Stimulated activated naive CD8-positive, alpha-beta T cell treated with anti-CD3 and anti-CD28 coated beads, Interleukin-15, amount 100 ng/mL, for 72 hours (primary cell): Measurements from ENCODE around the gene ELMOD3.
"Not testable (repeated sequence)": the region's sequence is repeated elsewhere in the genome, so short reads cannot be mapped to it uniquely, and the experiment has no call there.

Source experiments
- ATAC-seq: fragments of 150-1000 bp; cut with Tn5 transposase; 2 replicates; pipeline ENCODE4 v1.10.0; 2021; ENCODE audit warnings: mild to moderate bottlenecking, moderate library complexity
- DNase-seq, 2 donors: peaks; one replicate each; pipeline ENCODE4 v3.0.0; 2021 to 2022
- H3K27ac Mint-ChIP-seq, 2 donors: one replicate each; pipeline ENCODE4 v1.8.0; 2022; ENCODE audit warnings: mild to moderate bottlenecking in 2 of 2, mixed read lengths in 2 of 2, moderate library complexity in 2 of 2
- H3K27me3 Mint-ChIP-seq: one replicate; pipeline ENCODE4 v1.8.0; 2022; ENCODE audit warnings: mixed read lengths
- H3K4me1 Mint-ChIP-seq: one replicate; pipeline ENCODE4 v1.8.0; 2022; ENCODE audit warnings: mild to moderate bottlenecking, mixed read lengths
- H3K4me3 Mint-ChIP-seq, 2 donors: one replicate each; pipeline ENCODE4 v1.8.0; 2022; ENCODE audit warnings: mild to moderate bottlenecking in 2 of 2, mixed read lengths in 2 of 2, moderate library complexity in 1 of 2
- H3K9me3 Mint-ChIP-seq, 2 donors: one replicate each; pipeline ENCODE4 v1.8.0; 2022; ENCODE audit warnings: mixed read lengths in 2 of 2

The ELMOD3 gene

GRCh38 chr2:85434696-85435095 is 80.1 kb downstream of the ELMOD3 start:
- H3K4me3 Mint-ChIP-seq, result no peak overlapping the region
- H3K27ac Mint-ChIP-seq, result no peak overlapping the region
- H3K4me1 Mint-ChIP-seq, result peaks cover 45% of the 10 kb centered on the region
- no peak for ATAC-seq
- DNase-seq, result no peak
- H3K27me3 Mint-ChIP-seq, result no peaks in the 10 kb centered on the region
- H3K9me3 Mint-ChIP-seq, result no peaks in the 10 kb centered on the region

DNA sequence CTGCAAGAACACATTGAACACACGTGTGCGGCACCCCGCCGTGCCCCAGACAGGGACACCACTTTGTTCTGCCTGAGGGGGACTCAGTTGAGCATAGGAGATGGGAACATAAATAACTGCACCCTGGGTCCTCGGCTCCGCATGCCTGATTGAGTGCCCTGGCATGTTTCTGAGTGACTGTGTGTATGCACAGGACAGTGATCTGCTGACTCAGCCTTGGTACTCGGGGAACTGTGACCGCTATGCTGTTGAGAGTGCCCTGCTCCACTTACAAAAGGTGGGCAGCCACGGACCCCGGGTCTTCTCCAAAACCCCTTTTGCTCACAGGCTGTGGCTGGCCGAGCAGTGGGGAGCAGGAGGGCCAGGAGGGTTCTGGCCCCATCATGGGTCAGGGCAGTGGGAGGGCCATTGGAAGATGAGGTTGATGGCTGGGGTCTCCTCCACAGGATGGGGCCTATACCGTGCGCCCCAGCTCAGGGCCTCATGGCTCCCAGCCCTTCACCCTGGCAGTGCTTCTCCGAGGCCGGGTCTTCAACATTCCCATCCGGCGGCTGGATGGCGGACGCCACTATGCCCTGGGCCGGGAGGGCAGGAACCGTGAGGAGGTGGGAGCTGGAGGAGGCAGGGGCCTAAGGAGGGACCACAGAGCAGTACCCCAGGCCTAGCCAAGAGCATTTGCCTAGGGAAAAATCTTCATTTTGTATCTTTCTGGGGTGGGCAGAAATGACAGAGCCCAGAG is 80.8 kb downstream of the ELMOD3 start:
- ATAC-seq (no peak), DNase-seq (no peak)
- Mint-ChIP-seq H3K9me3 (no peaks in the 10 kb centered on the region), H3K4me1 (peaks cover 45% of the 10 kb centered on the region), H3K27me3 (no peaks in the 10 kb centered on the region), H3K4me3 (no peak overlapping the region), H3K27ac (no peak overlapping the region)

DNA sequence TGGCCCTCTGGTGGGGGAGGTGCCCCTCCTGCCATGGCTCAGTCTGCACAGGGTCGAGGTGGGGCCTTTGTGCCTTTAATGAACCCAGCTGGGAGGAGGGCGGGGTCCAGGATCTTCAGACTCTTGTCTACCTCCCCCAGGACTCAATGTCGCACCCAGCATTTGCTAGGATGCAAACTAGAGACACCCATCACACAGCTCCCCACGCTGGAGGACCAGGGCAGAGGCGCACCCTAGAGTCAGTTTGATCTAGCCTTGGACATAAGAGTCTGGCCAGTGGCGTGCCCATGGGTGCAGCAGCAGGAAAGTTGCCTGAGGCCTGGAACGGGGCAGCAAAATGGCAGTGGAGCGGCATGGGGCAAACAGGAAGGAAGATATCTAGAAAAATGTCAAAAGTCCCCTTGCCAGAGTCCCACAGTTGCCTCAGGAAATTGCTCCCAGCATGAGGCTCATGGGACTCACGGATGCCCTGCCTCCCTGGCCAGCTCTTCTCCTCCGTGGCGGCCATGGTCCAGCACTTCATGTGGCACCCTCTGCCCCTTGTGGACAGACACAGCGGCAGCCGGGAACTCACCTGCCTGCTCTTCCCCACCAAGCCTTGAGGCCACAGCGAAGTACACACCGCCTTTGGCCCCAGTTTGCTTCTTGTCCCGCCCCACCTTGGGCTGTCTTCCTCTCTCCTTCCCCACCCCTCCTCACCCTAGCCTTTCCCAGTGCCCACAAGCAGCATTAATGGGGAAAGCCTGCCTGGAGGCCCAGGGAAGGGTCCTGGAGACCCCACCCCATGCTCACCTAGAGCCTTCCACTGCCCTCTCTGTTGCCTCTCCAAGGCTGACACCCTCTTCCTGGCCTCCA is 81.6 kb downstream of the ELMOD3 start:
- DNase-seq (no peak), ATAC-seq (no peak)
- Mint-ChIP-seq H3K4me3 (peak overlapping the region; percentile 27 to 86), H3K4me1 (peaks cover 49% of the 10 kb centered on the region), H3K9me3 (no peaks in the 10 kb centered on the region), H3K27ac (no peak overlapping the region), H3K27me3 (no peaks in the 10 kb centered on the region)

DNA sequence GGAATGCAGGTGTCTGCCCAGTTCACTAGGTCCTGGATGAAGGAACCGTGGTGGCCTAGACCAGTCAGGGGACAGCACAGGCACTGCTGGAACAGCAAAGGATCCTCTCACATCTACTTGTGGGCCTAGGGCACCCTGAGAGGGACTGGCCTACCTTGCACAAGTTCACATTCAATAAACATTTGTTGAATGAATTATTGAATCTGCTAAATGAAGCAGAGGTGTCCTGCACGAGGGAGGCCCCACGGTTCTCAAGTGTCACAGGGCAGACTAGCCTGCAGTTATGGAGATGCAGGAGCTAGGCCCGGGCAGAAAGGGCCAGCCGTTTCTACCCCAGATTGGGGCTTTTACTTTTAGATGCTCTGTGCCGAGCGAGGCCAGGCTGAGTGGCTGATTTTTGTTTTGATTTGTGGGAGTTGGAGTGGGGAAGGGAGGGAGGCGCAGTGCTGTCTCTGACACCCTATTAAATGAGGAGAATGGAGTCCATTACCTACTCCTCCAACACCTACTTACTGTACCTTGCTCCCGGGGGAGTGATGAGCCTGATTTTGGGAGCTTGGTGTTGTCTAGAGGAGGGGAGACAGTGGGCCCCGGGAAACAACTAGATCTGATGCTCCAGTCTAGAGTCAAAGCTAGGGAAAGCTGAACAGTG is 82.4 kb downstream of the ELMOD3 start:
- ATAC-seq (no peak), DNase-seq (no peak)
- no peaks in the 10 kb centered on the region for H3K27me3 Mint-ChIP-seq
- no peaks in the 10 kb centered on the region for H3K9me3 Mint-ChIP-seq
- H3K4me1 Mint-ChIP-seq, result peaks cover 49% of the 10 kb centered on the region
- H3K27ac Mint-ChIP-seq, result peak overlapping the region; percentile 93 to 99
- peak overlapping the region; percentile 86 to 92 for H3K4me3 Mint-ChIP-seq

- Mint-ChIP-seq H3K4me1 (peaks cover 49% of the 10 kb centered on the region), H3K4me3 (peak overlapping the region; percentile 86 to 92), H3K9me3 (no peaks in the 10 kb centered on the region), H3K27me3 (no peaks in the 10 kb centered on the region), H3K27ac (peak overlapping the region; percentile 97 to 99)
- DNase-seq, result peak; percentile 75 to 83
- peak; percentile 85 for ATAC-seq
These were observed 83.1 kb downstream of the ELMOD3 start for GRCh38 chr2:85437488-85438200.

- Mint-ChIP-seq H3K9me3 (no peaks in the 10 kb centered on the region), H3K27ac (peak overlapping the region; percentile 97), H3K4me3 (peak overlapping the region; percentile 84 to 92), H3K4me1 (peaks cover 49% of the 10 kb centered on the region), H3K27me3 (no peaks in the 10 kb centered on the region)
- no peak for DNase-seq
- peak; percentile 8 for ATAC-seq
These were observed 83.8 kb downstream of the ELMOD3 start for GRCh38 chr2:85438201-85439024.

DNA sequence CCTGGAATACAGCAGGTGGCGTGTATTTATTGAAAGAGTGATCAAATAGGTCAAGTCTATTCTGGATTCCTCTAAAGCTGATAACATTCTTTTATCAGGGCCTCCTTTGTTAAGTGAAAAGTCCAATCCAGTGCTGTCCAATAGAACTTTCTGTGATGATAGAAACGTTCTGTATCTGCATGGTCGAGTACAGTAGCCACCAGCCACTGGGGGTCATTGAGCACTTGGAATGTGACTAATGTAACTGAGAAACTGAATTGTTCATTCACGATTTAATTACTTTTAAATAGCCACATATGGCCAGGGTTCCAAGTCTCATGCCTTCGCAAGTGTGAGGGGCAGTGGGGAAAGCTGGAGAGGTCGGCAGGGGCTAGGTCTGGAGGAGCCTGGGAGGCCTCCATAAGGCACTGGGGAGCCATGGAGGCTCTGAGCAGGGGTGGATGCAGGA is 84.5 kb downstream of the ELMOD3 start:
- peaks cover 49% of the 10 kb centered on the region for H3K4me1 Mint-ChIP-seq
- no peaks in the 10 kb centered on the region for H3K9me3 Mint-ChIP-seq
- H3K27ac Mint-ChIP-seq, result peak overlapping the region; percentile 61 to 67
- no peak for ATAC-seq
- H3K4me3 Mint-ChIP-seq, result peak overlapping the region; percentile 79 to 92
- no peaks in the 10 kb centered on the region for H3K27me3 Mint-ChIP-seq
- no peak for DNase-seq

GRCh38 chr2:85439569-85439968 is 85.0 kb downstream of the ELMOD3 start:
- peak overlapping the region; percentile 90 to 97 for H3K27ac Mint-ChIP-seq
- peaks cover 49% of the 10 kb centered on the region for H3K4me1 Mint-ChIP-seq
- not testable (repeated sequence) for H3K27me3 Mint-ChIP-seq, H3K9me3 Mint-ChIP-seq, ATAC-seq, DNase-seq
- peak overlapping the region; percentile 79 to 92 for H3K4me3 Mint-ChIP-seq

- ATAC-seq, result peak; percentile 21
- H3K9me3 Mint-ChIP-seq, result no peaks in the 10 kb centered on the region
- H3K27me3 Mint-ChIP-seq, result no peaks in the 10 kb centered on the region
- H3K4me1 Mint-ChIP-seq, result peaks cover 49% of the 10 kb centered on the region
- H3K27ac Mint-ChIP-seq, result peak overlapping the region; percentile 90 to 97
- H3K4me3 Mint-ChIP-seq, result peak overlapping the region; percentile 79 to 92
- peak in 1 of 2 donors; percentile 50 for DNase-seq
These were observed 85.4 kb downstream of the ELMOD3 start for GRCh38 chr2:85439986-85440385.

- H3K4me3 Mint-ChIP-seq, result no peak overlapping the region
- H3K9me3 Mint-ChIP-seq, result no peaks in the 10 kb centered on the region
These were observed 86.2 kb downstream of the ELMOD3 start for GRCh38 chr2:85440729-85441128.

More at GRCh38 chr2:85440729-85441128, 86.2 kb downstream of the ELMOD3 start:
- no peak for ATAC-seq
- no peak for DNase-seq
- H3K4me1 Mint-ChIP-seq, result peaks cover 49% of the 10 kb centered on the region
- no peak overlapping the region for H3K27ac Mint-ChIP-seq
- H3K27me3 Mint-ChIP-seq, result no peaks in the 10 kb centered on the region
